IMR-90 (cell line): ENCODE data around the gene GCC2. TPM values are rescaled to one million over a fixed set of nuclear protein-coding genes. Genes with fewer than 3 reads are reported as not detected.

Experiments used
- ATAC-seq: fragments of 200-7000 bp; cut with Tn5 transposase; 2 replicates; pipeline ENCODE4 v1.9.1; 2020; ENCODE audit warnings: low read depth, mild to moderate bottlenecking, moderate library complexity
- BruUV-seq: library from RNA; stranded (reverse); fragments of 400-500 nt; replicated peaks from 2 replicates; lab custom pipeline; 2021; lab: Mats Ljungman, UMichigan
- CTCF ChIA-PET: fragments of 300-600 bp; formaldehyde crosslinking; extraction: SDS; loops from one replicate; lab custom pipeline; 2021; ENCODE audit warnings: antibody characterized with exemption; lab: Yijun Ruan, JAX
- POLR2A ChIA-PET: fragments of 300-600 bp; sonication (Branson Sonifier 250); formaldehyde crosslinking; loops from one replicate; lab custom pipeline; 2022; ENCODE audit warnings: antibody characterized with exemption; ENCODE audit not compliant: unreplicated experiment; lab: Charles Lee
- DNase-seq: peaks from one replicate; pipeline ENCODE4 v3.0.0; 2013
- H2AFZ ChIP-seq: replicated peaks from 2 replicates; pipeline ENCODE3; 2013; ENCODE audit warnings: low read length, mild to moderate bottlenecking; ENCODE audit not compliant: poor library complexity
- H2AK5ac ChIP-seq: 2 replicates; pipeline ENCODE4 v1.6.1; 2013; ENCODE audit warnings: low read depth, low read length, inconsistent platforms
- H2AK9ac ChIP-seq: replicated peaks from 2 replicates; pipeline ENCODE3; 2013; ENCODE audit warnings: mild to moderate bottlenecking, low read depth, low read length, moderate library complexity; ENCODE audit not compliant: poor library complexity
- H2BK120ac ChIP-seq: 2 replicates; pipeline ENCODE4 v1.6.1; 2013; ENCODE audit warnings: low read depth, low read length, inconsistent platforms
- H2BK15ac ChIP-seq: 3 replicates; pipeline ENCODE4 v1.6.1; 2013; ENCODE audit warnings: low read depth, low read length, inconsistent platforms
- H2BK20ac ChIP-seq: 2 replicates; pipeline ENCODE4 v1.6.1; 2013; ENCODE audit warnings: low read depth, mild to moderate bottlenecking, inconsistent platforms, low read length, moderate library complexity
- H2BK5ac ChIP-seq: 2 replicates; pipeline ENCODE4 v1.6.1; 2013; ENCODE audit warnings: mild to moderate bottlenecking, low read depth, low read length, inconsistent platforms; ENCODE audit not compliant: poor library complexity, severe bottlenecking
- H3K14ac ChIP-seq: replicated peaks from 2 replicates; pipeline ENCODE4 v1.6.1; 2013; ENCODE audit warnings: low read depth, low read length, inconsistent platforms
- H3K18ac ChIP-seq: 2 replicates; pipeline ENCODE4 v1.6.1; 2013; ENCODE audit warnings: low read depth, low read length, control low read depth
- H3K23ac ChIP-seq: 2 replicates; pipeline ENCODE4 v1.6.1; 2013; ENCODE audit warnings: low read depth, low read length, inconsistent platforms
- H3K27ac ChIP-seq: 2 replicates; pipeline ENCODE4 v1.5.1; 2013; ENCODE audit warnings: mild to moderate bottlenecking, control low read depth, low read length; ENCODE audit not compliant: insufficient read depth
- H3K27me3 ChIP-seq: 2 replicates; pipeline ENCODE4 v1.6.1; 2013; ENCODE audit warnings: low read length; ENCODE audit not compliant: control insufficient read depth, insufficient read depth
- H3K36me3 ChIP-seq: 2 replicates; pipeline ENCODE4 v1.6.1; 2013; ENCODE audit warnings: low read length, mixed read lengths; ENCODE audit not compliant: control insufficient read depth, insufficient read depth
- H3K4ac ChIP-seq: 2 replicates; pipeline ENCODE4 v1.6.1; 2013; ENCODE audit warnings: low read depth, low read length, inconsistent platforms
- H3K4me1 ChIP-seq: 2 replicates; pipeline ENCODE4 v1.6.1; 2013; ENCODE audit warnings: low read length, mixed read lengths; ENCODE audit not compliant: control insufficient read depth, insufficient read depth
- H3K4me2 ChIP-seq: 2 replicates; pipeline ENCODE4 v1.6.1; 2013; ENCODE audit warnings: low read depth, mild to moderate bottlenecking, control low read depth, low read length, moderate library complexity
- H3K4me3 ChIP-seq: 2 replicates; pipeline ENCODE4 v1.5.1; 2013; ENCODE audit warnings: low read depth, mild to moderate bottlenecking, control low read depth, low read length, moderate library complexity; ENCODE audit not compliant: insufficient read depth
- H3K56ac ChIP-seq: 2 replicates; pipeline ENCODE4 v1.6.1; 2013; ENCODE audit warnings: low read length, inconsistent platforms; ENCODE audit not compliant: insufficient read depth; ENCODE audit errors: extremely low read depth
- H3K79me1 ChIP-seq, 2 experiments: 2 replicates each; pipeline ENCODE4 v1.6.1; 2013; ENCODE audit warnings: low read length in 2 of 2, inconsistent platforms in 1 of 2, low read depth in 1 of 2
- H3K9ac ChIP-seq: 2 replicates; pipeline ENCODE4 v1.6.1; 2013; ENCODE audit warnings: low read depth, low read length, control low read depth
- H3K9me1 ChIP-seq: 2 replicates; pipeline ENCODE4 v1.6.1; 2013; ENCODE audit warnings: low read length, inconsistent platforms; ENCODE audit not compliant: insufficient read depth
- H3K9me3 ChIP-seq: 2 replicates; pipeline ENCODE4 v1.6.1; 2013; ENCODE audit warnings: low read length; ENCODE audit not compliant: control insufficient read depth, insufficient read depth
- H4K20me1 ChIP-seq: 2 replicates; pipeline ENCODE4 v1.6.1; 2013; ENCODE audit warnings: low read length, inconsistent platforms; ENCODE audit not compliant: insufficient read depth
- H4K5ac ChIP-seq: 2 replicates; pipeline ENCODE4 v1.6.1; 2013; ENCODE audit warnings: mild to moderate bottlenecking, low read depth, low read length, control low read depth
- H4K8ac ChIP-seq, 2 experiments: 2 replicates each; pipeline ENCODE4 v1.6.1; 2013; ENCODE audit warnings: low read depth in 2 of 2, low read length in 2 of 2, control low read depth in 1 of 2, inconsistent platforms in 1 of 2
- H4K91ac ChIP-seq: 2 replicates; pipeline ENCODE4 v1.6.1; 2013; ENCODE audit warnings: low read depth, low read length, inconsistent platforms; ENCODE audit not compliant: insufficient read depth
- BHLHE40 ChIP-seq: fragments of 150-350 bp; IDR thresholded peaks from 2 replicates; pipeline ENCODE4 v1.6.1; 2016; ENCODE audit warnings: mild to moderate bottlenecking, low read depth, low read length
- CEBPB ChIP-seq: IDR thresholded peaks from 2 replicates; pipeline ENCODE4 v1.6.1; 2012; ENCODE audit warnings: low read depth, low read length, improper control_type of control experiment
- FOS ChIP-seq: fragments of 150-350 bp; IDR thresholded peaks from 2 replicates; pipeline ENCODE4 v1.6.1; 2016; ENCODE audit warnings: low read depth, low read length
- MAFK ChIP-seq: IDR thresholded peaks from 2 replicates; pipeline ENCODE4 v1.6.1; 2012; ENCODE audit warnings: low read depth, low read length, improper control_type of control experiment
- MXI1 ChIP-seq: IDR thresholded peaks from 2 replicates; pipeline ENCODE4 v1.6.1; 2012; ENCODE audit warnings: low read depth, mild to moderate bottlenecking, low read length, moderate library complexity, borderline replicate concordance
- RAD21 ChIP-seq: IDR thresholded peaks from 2 replicates; pipeline ENCODE4 v1.6.1; 2012; ENCODE audit warnings: low read length, improper control_type of control experiment
- RCOR1 ChIP-seq: IDR thresholded peaks from 2 replicates; pipeline ENCODE4 v1.6.1; 2012; ENCODE audit warnings: mild to moderate bottlenecking, low read length, improper control_type of control experiment; ENCODE audit not compliant: insufficient replicate concordance
- RFX5 ChIP-seq: IDR thresholded peaks from 2 replicates; pipeline ENCODE4 v1.8.0; 2012; ENCODE audit warnings: low read depth, mild to moderate bottlenecking, low read length, moderate library complexity
- SMC3 ChIP-seq: fragments of 150-350 bp; IDR thresholded peaks from 2 replicates; pipeline ENCODE4 v1.6.1; 2016; ENCODE audit warnings: low read depth, mild to moderate bottlenecking, antibody characterized with exemption, low read length, moderate library complexity
- WGBS, 2 experiments: methylation state at CpG; one replicate each; pipeline versions ENCODE4 v1.1.5 to v1.1.7; 2013; ENCODE audit warnings: missing lambda C conversion rate in 2 of 2; ENCODE audit not compliant: insufficient read length in 1 of 2; ENCODE audit errors: extremely low coverage in 2 of 2; 5-methylcytosine and 5-hydroxymethylcytosine counted together
- dilution Hi-C: fragments of 300-500 bp; cut with HindIII; formaldehyde crosslinking; loops from one replicate; pipeline ENCODE4 v1.14.3; 2018; ENCODE audit warnings: low sequenced_read_pairs; ENCODE audit not compliant: unreplicated experiment
- in situ Hi-C: fragments of 300-500 bp; cut with MboI; formaldehyde crosslinking; loops from 3 replicates; pipeline ENCODE4 v1.14.3; 2019; ENCODE audit warnings: low sequenced_read_pairs, inconsistent platforms, mixed read lengths
- intact Hi-C: fragments of 100-400 bp; cut with micrococcal nuclease; formaldehyde crosslinking; loops from 2 replicates; pipeline ENCODE4 v1.10.0; 2022
- polyA plus RNA-seq, 3 experiments: library from polyadenylated mRNA; depleted of rRNA; stranded (reverse); fragments of >200 nt; gene quantifications; 2 replicates each; pipeline ENCODE4 v1.2.3, GENCODE V29; 2012; ENCODE audit warnings: low replicate concordance in 1 of 3
- total RNA-seq: library from RNA; depleted of rRNA; stranded (reverse); fragments of >200 nt; gene quantifications from 2 replicates; pipeline ENCODE4 v1.2.3, GENCODE V29; 2012
- TF ChIP-seq, protein P1 (sequence below): conservative IDR thresholded peaks from 2 replicates; pipeline ENCODE4 v1.5.1; 2012; ENCODE audit warnings: mild to moderate bottlenecking, low read depth, low read length, improper control_type of control experiment
- TF ChIP-seq, protein P2 (sequence below): fragments of 150-350 bp; IDR thresholded peaks from 2 replicates; pipeline ENCODE4 v1.6.1; 2016; ENCODE audit warnings: low read depth, mild to moderate bottlenecking, low read length, moderate library complexity, borderline replicate concordance

GCC2 gene
- total and polyA plus RNA-seq, 2 of the 4 experiments (the other 2 are of a cell fraction), result 6.4 to 8.6 TPM

DNA sequence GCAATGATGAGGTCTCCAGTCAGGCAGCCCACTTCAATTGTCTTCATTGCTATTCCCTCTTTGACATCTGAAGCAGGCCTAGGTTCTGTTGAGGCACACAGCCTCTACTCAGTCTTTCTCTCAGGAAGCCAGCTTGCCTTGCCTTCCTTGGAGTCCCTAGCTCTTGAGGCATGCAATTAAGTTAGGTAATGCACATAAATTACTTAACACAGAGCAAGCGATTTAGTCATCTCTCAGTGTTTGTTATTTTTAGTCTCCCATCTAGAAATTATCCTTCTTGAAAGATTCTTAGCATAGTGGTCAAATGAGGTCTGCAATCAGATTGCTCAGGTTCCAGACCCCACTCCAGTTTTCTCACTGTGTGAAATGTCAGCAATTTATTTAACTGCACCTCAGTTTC lies 39.2 kb upstream of the GCC2 start:
- H3K9me1 ChIP-seq, result peaks cover 19% of the 10 kb centered on the region
- peak overlapping the region; percentile 98 for H2AK5ac ChIP-seq
- H4K20me1 ChIP-seq, result no peaks in the 10 kb centered on the region
- peak overlapping the region; percentile 64 for H4K91ac ChIP-seq
- H3K56ac ChIP-seq, result peak overlapping the region; percentile 20; the same call in 1 of the 2 replicates
- peak overlapping the region; percentile 76; the same call in 1 of the 2 replicates for H3K23ac ChIP-seq
- no peak overlapping the region for H3K9ac ChIP-seq
- dilution Hi-C loops, result no loop called here
- H4K5ac ChIP-seq, result peak overlapping the region; percentile 55; the same call in 1 of the 2 replicates
- no peaks in the 10 kb centered on the region for H3K36me3 ChIP-seq
- BruUV-seq, result no TSS peak
- H2BK5ac ChIP-seq, result peak overlapping the region; percentile 64
- peak overlapping the region; percentile 87 for H2BK120ac ChIP-seq
- DNase-seq, result peak; percentile 86
- H3K27me3 ChIP-seq, result no peaks in the 10 kb centered on the region
- ATAC-seq, result peak; percentile 87
- H3K4ac ChIP-seq, result peak overlapping the region; percentile 85
- H2AFZ ChIP-seq, result peak overlapping the region; percentile 28
- no peak overlapping the region for H3K4me3 ChIP-seq
- H3K18ac ChIP-seq, result peak overlapping the region; percentile 98; the same call in 1 of the 2 replicates
- no CpG with 5 or more reads among the region's 1 CpG for WGBS, 2 experiments
- peaks cover 0 to 8% of the 10 kb centered on the region in 2 experiments; a peak in 1 of 4 replicates for H3K79me1 ChIP-seq
- H3K9me3 ChIP-seq, result peaks cover 3% of the 10 kb centered on the region; the same call in 1 of the 2 replicates
- H3K14ac ChIP-seq, result peak overlapping the region; percentile 76
- peak overlapping the region; percentile 9; the same call in 1 of the 2 replicates for H3K27ac ChIP-seq
- 0 out of 2 replicates have a peak overlapping the region, but pooled peaks have one; percentile 12 for H3K4me2 ChIP-seq
- intact Hi-C loops, result loop anchor here (5.0 kb wide), 1 partner anchor 38 kb away; the partner anchor contains the start of gene GCC2
- peaks cover 12% of the 10 kb centered on the region for H3K4me1 ChIP-seq
- ChIA-PET CTCF (interaction anchor here (0.7 kb wide), 1 partner anchor 13 kb away, joined by 3 read pairs; no protein-coding TSS in a partner anchor), POLR2A (no interaction called here)
- no peak for TF ChIP-seq MXI1
- 0 out of 2 replicates have a peak, but pooled peaks have one; percentile 42 for TF ChIP-seq FOS
- TF ChIP-seq CEBPB, result peak; percentile 89
- TF ChIP-seq, protein P1, sequence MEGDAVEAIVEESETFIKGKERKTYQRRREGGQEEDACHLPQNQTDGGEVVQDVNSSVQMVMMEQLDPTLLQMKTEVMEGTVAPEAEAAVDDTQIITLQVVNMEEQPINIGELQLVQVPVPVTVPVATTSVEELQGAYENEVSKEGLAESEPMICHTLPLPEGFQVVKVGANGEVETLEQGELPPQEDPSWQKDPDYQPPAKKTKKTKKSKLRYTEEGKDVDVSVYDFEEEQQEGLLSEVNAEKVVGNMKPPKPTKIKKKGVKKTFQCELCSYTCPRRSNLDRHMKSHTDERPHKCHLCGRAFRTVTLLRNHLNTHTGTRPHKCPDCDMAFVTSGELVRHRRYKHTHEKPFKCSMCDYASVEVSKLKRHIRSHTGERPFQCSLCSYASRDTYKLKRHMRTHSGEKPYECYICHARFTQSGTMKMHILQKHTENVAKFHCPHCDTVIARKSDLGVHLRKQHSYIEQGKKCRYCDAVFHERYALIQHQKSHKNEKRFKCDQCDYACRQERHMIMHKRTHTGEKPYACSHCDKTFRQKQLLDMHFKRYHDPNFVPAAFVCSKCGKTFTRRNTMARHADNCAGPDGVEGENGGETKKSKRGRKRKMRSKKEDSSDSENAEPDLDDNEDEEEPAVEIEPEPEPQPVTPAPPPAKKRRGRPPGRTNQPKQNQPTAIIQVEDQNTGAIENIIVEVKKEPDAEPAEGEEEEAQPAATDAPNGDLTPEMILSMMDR, result no peak
- TF ChIP-seq RFX5, result no peak
- no peak for TF ChIP-seq SMC3
- TF ChIP-seq BHLHE40, result no peak
- 0 out of 2 replicates have a peak, but pooled peaks have one; percentile 6 for TF ChIP-seq MAFK
- no peak for TF ChIP-seq RCOR1
- TF ChIP-seq, protein P2, sequence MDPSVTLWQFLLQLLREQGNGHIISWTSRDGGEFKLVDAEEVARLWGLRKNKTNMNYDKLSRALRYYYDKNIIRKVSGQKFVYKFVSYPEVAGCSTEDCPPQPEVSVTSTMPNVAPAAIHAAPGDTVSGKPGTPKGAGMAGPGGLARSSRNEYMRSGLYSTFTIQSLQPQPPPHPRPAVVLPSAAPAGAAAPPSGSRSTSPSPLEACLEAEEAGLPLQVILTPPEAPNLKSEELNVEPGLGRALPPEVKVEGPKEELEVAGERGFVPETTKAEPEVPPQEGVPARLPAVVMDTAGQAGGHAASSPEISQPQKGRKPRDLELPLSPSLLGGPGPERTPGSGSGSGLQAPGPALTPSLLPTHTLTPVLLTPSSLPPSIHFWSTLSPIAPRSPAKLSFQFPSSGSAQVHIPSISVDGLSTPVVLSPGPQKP, result no peak
- no peak for TF ChIP-seq RAD21
- peak overlapping the region; percentile 75; the same call in 2 of the 3 replicates for H2BK15ac ChIP-seq
- in situ Hi-C loops, result no loop called here
- H4K8ac ChIP-seq, result peak overlapping the region in 1 of 2 experiments; percentile 65; a peak in 2 of 4 replicates
- H2AK9ac ChIP-seq, result no peak overlapping the region
- H2BK20ac ChIP-seq, result peak overlapping the region; percentile 85
